GM23338 (cell line): Measurements from ENCODE around the gene C1orf21. TPM values are rescaled to one million over a fixed set of nuclear protein-coding genes. Genes with fewer than 3 reads are reported as not detected.

Experiments used
- ATAC-seq: fragments of 200-7000 bp; cut with Tn5 transposase; 3 replicates; pipeline ENCODE4 v1.9.1; 2020
- DNase-seq: peaks from one replicate; pipeline ENCODE4 v3.0.0-alpha.2; 2015; ENCODE audit warnings: low spot score
- H2AFZ ChIP-seq: fragments of 200-600 bp; sonication (generic); 2 replicates; pipeline ENCODE4 v1.8.0; 2016; ENCODE audit warnings: antibody characterized with exemption, mild to moderate bottlenecking, moderate library complexity
- H3F3A ChIP-seq: fragments of 200-600 bp; sonication (generic); replicated peaks from 2 replicates; pipeline ENCODE4 v1.8.0; 2017; ENCODE audit warnings: antibody characterized with exemption, mixed run types, low read depth
- H3K27ac ChIP-seq: fragments of 200-600 bp; sonication (generic); 2 replicates; pipeline ENCODE4 v1.6.1; 2016; ENCODE audit warnings: low read depth
- H3K27me3 ChIP-seq: fragments of 200-600 bp; sonication (generic); 2 replicates; pipeline ENCODE4 v1.8.0; 2016; ENCODE audit warnings: mild to moderate bottlenecking, mixed run types, moderate library complexity; ENCODE audit not compliant: insufficient read depth
- H3K36me3 ChIP-seq: fragments of 200-600 bp; sonication (generic); 2 replicates; pipeline ENCODE4 v1.8.0; 2016; ENCODE audit warnings: mild to moderate bottlenecking; ENCODE audit not compliant: insufficient read depth
- H3K4me1 ChIP-seq: fragments of 200-600 bp; sonication (generic); 2 replicates; pipeline ENCODE4 v1.8.0; 2016; ENCODE audit warnings: mild to moderate bottlenecking, moderate library complexity; ENCODE audit not compliant: insufficient read depth
- H3K4me2 ChIP-seq: fragments of 200-600 bp; sonication (generic); 2 replicates; pipeline ENCODE4 v1.7.1; 2017; ENCODE audit warnings: mixed run types
- H3K4me3 ChIP-seq: fragments of 200-600 bp; sonication (generic); 2 replicates; pipeline ENCODE4 v1.6.1; 2016; ENCODE audit warnings: mixed run types
- H3K79me2 ChIP-seq: fragments of 200-600 bp; sonication (generic); replicated peaks from 2 replicates; pipeline ENCODE4 v1.8.0; 2017; ENCODE audit warnings: mild to moderate bottlenecking; ENCODE audit not compliant: insufficient read depth
- H3K9me2 ChIP-seq: fragments of 200-600 bp; sonication (generic); 2 replicates; pipeline ENCODE4 v1.8.0; 2017; ENCODE audit not compliant: insufficient read depth
- H4K20me1 ChIP-seq: fragments of 200-600 bp; sonication (generic); replicated peaks from 2 replicates; pipeline ENCODE4 v1.8.0; 2017; ENCODE audit warnings: mild to moderate bottlenecking; ENCODE audit not compliant: insufficient read depth
- H3K27ac Mint-ChIP-seq: 2 replicates; pipeline ENCODE4 v1.8.0; 2020; ENCODE audit warnings: inconsistent platforms, mild to moderate bottlenecking, moderate library complexity, mixed read lengths
- H3K27me3 Mint-ChIP-seq: 3 replicates; pipeline ENCODE4 v1.8.0; 2022; ENCODE audit warnings: low read depth, mild to moderate bottlenecking, moderate library complexity, mixed read lengths, inconsistent platforms; ENCODE audit not compliant: insufficient read depth, poor library complexity
- H3K36me3 Mint-ChIP-seq: 3 replicates; pipeline ENCODE4 v1.8.0; 2021; ENCODE audit warnings: low read depth, mild to moderate bottlenecking, inconsistent platforms, moderate library complexity, mixed read lengths
- H3K4me1 Mint-ChIP-seq: 3 replicates; pipeline ENCODE4 v1.8.0; 2020; ENCODE audit warnings: mild to moderate bottlenecking, inconsistent platforms, mixed read lengths
- H3K4me3 Mint-ChIP-seq: 3 replicates; pipeline ENCODE4 v1.8.0; 2021; ENCODE audit warnings: moderate library complexity, mild to moderate bottlenecking, inconsistent platforms, mixed read lengths
- H3K9me3 Mint-ChIP-seq: 3 replicates; pipeline ENCODE4 v1.8.0; 2020; ENCODE audit warnings: moderate library complexity, mild to moderate bottlenecking, inconsistent platforms, mixed read lengths
- CREB1 ChIP-seq: fragments of 250-450 bp; sonication (Bioruptor Pico); IDR thresholded peaks from 2 replicates; pipeline ENCODE4 v1.5.0; 2020; ENCODE audit warnings: low read depth, mild to moderate bottlenecking, moderate library complexity
- JUNB ChIP-seq: IDR thresholded peaks from one replicate; pipeline ENCODE4 v1.6.1; 2016; ENCODE audit warnings: antibody characterized with exemption; ENCODE audit not compliant: unreplicated experiment
- NANOG ChIP-seq: IDR thresholded peaks from 2 replicates; pipeline ENCODE4 v1.6.1; 2016; ENCODE audit warnings: antibody characterized with exemption, borderline replicate concordance
- polyA plus RNA-seq: library from polyadenylated mRNA; unstranded; fragments of >200 nt; fragmentation: Nextera tagmentation; extraction: Ambion mirVana; gene quantifications from 2 replicates; pipeline ENCODE4 v1.2.1, GENCODE V29; 2016
- total RNA-seq: library from RNA; depleted of rRNA; stranded (reverse); fragments of >200 nt; shearing (Covaris generic); gene quantifications from 2 replicates; pipeline ENCODE4 v1.2.3, GENCODE V29; 2014
- TF ChIP-seq, protein P1 (sequence below): fragments of 250-450 bp; sonication (Bioruptor Pico); IDR thresholded peaks from 2 replicates; pipeline ENCODE4 v1.5.0; 2020; ENCODE audit warnings: mild to moderate bottlenecking, moderate library complexity
- TF ChIP-seq, protein P2 (sequence below), 2 experiments: fragments of 200-600 bp in 1 of 2; sonication (generic) in 1 of 2; conservative IDR thresholded peaks; 2 replicates each; pipeline versions ENCODE4 v1.5.1 to v1.6.1; 2016 to 2017; ENCODE audit warnings: antibody characterized with exemption in 2 of 2, low read depth in 2 of 2, mild to moderate bottlenecking in 2 of 2, moderate library complexity in 1 of 2

The C1orf21 gene
- total and polyA plus RNA-seq, 2 experiments from 2014 or later, result 28.0 to 40.4 TPM

- no peak for TF ChIP-seq JUNB
These were observed 6.4 kb upstream of the C1orf21 start (continued) for GRCh38 chr1:184380468-184380867.

DNA sequence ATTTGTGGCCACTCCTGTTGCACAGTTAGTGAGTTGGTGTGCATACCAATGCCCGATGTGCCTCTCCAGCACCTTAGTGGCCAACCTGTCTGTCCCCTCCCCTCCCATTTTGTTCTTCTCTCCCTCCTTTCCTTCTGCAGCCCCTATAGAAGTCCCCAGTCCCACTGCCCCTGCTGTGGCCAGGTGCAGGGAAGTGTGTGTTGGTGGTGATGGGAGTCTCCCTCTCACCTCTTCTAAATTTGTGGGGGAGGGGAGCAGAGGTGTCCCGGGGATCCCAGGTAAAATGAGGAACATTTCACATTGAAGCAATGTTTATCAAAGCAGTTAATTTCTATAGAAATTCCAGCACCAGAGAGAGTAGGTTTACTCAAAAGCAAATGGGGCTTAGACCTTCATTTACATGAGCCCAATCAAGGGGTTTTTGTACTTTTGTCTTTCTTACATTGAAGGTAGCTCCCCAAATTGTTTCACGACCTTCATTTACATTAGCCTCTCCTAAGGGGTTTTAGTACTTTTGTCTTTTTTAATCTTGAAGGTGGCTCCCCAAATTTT is 3.0 kb upstream of the C1orf21 start:
- Mint-ChIP-seq H3K36me3 (no peaks in the 10 kb centered on the region; the same call in 2 of the 3 replicates), H3K9me3 (no peaks in the 10 kb centered on the region; the same call in 1 of the 3 replicates), H3K4me3 (peak overlapping the region; percentile 56), H3K27ac (no peak overlapping the region; the same call in 1 of the 2 replicates), H3K4me1 (peaks cover 44% of the 10 kb centered on the region), H3K27me3 (peaks cover 12% of the 10 kb centered on the region)
- peak; percentile 5 for ATAC-seq
- Histone ChIP-seq H3K4me2 (peak overlapping the region; percentile 94), H3F3A (no peaks in the 10 kb centered on the region), H3K9me2 (no peaks in the 10 kb centered on the region), H3K27ac (peak overlapping the region; percentile 56), H4K20me1 (peaks cover 9% of the 10 kb centered on the region), H3K79me2 (peaks cover 14% of the 10 kb centered on the region), H3K36me3 (no peaks in the 10 kb centered on the region), H3K4me3 (peak overlapping the region; percentile 18), H3K4me1 (peaks cover 49% of the 10 kb centered on the region), H2AFZ (peak overlapping the region; percentile 4; the same call in 1 of the 2 replicates), H3K27me3 (peaks cover 9% of the 10 kb centered on the region; the same call in 1 of the 2 replicates)
- peak; percentile 59 for DNase-seq
- peak; percentile 63; the same call in 1 of the 2 replicates for TF ChIP-seq NANOG
- TF ChIP-seq CREB1 (CRISPR knock-in tag), result peak; percentile 11; the same call in 1 of the 2 replicates
- TF ChIP-seq, protein P1, sequence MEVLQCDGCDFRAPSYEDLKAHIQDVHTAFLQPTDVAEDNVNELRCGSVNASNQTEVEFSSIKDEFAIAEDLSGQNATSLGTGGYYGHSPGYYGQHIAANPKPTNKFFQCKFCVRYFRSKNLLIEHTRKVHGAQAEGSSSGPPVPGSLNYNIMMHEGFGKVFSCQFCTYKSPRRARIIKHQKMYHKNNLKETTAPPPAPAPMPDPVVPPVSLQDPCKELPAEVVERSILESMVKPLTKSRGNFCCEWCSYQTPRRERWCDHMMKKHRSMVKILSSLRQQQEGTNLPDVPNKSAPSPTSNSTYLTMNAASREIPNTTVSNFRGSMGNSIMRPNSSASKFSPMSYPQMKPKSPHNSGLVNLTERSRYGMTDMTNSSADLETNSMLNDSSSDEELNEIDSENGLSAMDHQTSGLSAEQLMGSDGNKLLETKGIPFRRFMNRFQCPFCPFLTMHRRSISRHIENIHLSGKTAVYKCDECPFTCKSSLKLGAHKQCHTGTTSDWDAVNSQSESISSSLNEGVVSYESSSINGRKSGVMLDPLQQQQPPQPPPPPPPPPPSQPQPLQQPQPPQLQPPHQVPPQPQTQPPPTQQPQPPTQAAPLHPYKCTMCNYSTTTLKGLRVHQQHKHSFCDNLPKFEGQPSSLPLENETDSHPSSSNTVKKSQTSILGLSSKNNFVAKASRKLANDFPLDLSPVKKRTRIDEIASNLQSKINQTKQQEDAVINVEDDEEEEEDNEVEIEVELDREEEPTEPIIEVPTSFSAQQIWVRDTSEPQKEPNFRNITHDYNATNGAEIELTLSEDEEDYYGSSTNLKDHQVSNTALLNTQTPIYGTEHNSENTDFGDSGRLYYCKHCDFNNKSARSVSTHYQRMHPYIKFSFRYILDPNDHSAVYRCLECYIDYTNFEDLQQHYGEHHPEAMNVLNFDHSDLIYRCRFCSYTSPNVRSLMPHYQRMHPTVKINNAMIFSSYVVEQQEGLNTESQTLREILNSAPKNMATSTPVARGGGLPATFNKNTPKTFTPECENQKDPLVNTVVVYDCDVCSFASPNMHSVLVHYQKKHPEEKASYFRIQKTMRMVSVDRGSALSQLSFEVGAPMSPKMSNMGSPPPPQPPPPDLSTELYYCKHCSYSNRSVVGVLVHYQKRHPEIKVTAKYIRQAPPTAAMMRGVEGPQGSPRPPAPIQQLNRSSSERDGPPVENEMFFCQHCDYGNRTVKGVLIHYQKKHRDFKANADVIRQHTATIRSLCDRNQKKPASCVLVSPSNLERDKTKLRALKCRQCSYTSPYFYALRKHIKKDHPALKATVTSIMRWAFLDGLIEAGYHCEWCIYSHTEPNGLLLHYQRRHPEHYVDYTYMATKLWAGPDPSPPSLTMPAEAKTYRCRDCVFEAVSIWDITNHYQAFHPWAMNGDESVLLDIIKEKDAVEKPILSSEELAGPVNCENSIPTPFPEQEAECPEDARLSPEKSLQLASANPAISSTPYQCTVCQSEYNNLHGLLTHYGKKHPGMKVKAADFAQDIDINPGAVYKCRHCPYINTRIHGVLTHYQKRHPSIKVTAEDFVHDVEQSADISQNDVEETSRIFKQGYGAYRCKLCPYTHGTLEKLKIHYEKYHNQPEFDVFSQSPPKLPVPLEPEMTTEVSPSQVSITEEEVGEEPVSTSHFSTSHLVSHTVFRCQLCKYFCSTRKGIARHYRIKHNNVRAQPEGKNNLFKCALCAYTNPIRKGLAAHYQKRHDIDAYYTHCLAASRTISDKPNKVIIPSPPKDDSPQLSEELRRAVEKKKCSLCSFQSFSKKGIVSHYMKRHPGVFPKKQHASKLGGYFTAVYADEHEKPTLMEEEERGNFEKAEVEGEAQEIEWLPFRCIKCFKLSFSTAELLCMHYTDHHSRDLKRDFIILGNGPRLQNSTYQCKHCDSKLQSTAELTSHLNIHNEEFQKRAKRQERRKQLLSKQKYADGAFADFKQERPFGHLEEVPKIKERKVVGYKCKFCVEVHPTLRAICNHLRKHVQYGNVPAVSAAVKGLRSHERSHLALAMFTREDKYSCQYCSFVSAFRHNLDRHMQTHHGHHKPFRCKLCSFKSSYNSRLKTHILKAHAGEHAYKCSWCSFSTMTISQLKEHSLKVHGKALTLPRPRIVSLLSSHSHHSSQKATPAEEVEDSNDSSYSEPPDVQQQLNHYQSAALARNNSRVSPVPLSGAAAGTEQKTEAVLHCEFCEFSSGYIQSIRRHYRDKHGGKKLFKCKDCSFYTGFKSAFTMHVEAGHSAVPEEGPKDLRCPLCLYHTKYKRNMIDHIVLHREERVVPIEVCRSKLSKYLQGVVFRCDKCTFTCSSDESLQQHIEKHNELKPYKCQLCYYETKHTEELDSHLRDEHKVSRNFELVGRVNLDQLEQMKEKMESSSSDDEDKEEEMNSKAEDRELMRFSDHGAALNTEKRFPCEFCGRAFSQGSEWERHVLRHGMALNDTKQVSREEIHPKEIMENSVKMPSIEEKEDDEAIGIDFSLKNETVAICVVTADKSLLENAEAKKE, result 0 out of 2 replicates have a peak, but pooled peaks have one; percentile 31
- TF ChIP-seq, protein P2, sequence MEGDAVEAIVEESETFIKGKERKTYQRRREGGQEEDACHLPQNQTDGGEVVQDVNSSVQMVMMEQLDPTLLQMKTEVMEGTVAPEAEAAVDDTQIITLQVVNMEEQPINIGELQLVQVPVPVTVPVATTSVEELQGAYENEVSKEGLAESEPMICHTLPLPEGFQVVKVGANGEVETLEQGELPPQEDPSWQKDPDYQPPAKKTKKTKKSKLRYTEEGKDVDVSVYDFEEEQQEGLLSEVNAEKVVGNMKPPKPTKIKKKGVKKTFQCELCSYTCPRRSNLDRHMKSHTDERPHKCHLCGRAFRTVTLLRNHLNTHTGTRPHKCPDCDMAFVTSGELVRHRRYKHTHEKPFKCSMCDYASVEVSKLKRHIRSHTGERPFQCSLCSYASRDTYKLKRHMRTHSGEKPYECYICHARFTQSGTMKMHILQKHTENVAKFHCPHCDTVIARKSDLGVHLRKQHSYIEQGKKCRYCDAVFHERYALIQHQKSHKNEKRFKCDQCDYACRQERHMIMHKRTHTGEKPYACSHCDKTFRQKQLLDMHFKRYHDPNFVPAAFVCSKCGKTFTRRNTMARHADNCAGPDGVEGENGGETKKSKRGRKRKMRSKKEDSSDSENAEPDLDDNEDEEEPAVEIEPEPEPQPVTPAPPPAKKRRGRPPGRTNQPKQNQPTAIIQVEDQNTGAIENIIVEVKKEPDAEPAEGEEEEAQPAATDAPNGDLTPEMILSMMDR (conservative IDR thresholded peaks at IDR 0.05; ENCODE audit: low read depth in 2 of 2), result no peak
